HUDEP-2 (cell line): ENCODE measurements around the gene NPR3.
"Not testable (repeated sequence)": the region's sequence is repeated elsewhere in the genome, so short reads cannot be mapped to it uniquely, and the experiment has no call there.

ENCODE experiments used
- DNase-seq, 76 experiments: peaks; one replicate each; lab custom pipeline; 2025; ENCODE audit not compliant: unreplicated experiment in 76 of 76; lab: John Stamatoyannopoulos, UW

NPR3 gene

GRCh38 chr5:32803656-32804055, 92.5 kb downstream of the NPR3 start:
- DNase-seq, result no peak

GRCh38 chr5:32805462-32805861, 94.3 kb downstream of the NPR3 start:
- DNase-seq, result not testable (repeated sequence)

GRCh38 chr5:32805971-32806638, 95.0 kb downstream of the NPR3 start:
- no peak for DNase-seq

- no peak for DNase-seq
Measured at GRCh38 chr5:32808783-32809182, 97.7 kb downstream of the NPR3 start.

GRCh38 chr5:32810804-32811203, 99.7 kb downstream of the NPR3 start:
- no peak for DNase-seq

GRCh38 chr5:32812399-32812798, 101.3 kb downstream of the NPR3 start:
- no peak for DNase-seq

GRCh38 chr5:32814141-32814540, 103.0 kb downstream of the NPR3 start:
- no peak for DNase-seq

- no peak for DNase-seq
Measured at GRCh38 chr5:32814620-32815019, 103.5 kb downstream of the NPR3 start.

GRCh38 chr5:32827981-32828380, 116.9 kb downstream of the NPR3 start:
- no peak for DNase-seq

GRCh38 chr5:32828492-32828891, 117.4 kb downstream of the NPR3 start:
- DNase-seq, result no peak

GRCh38 chr5:32831624-32832023, 120.5 kb downstream of the NPR3 start:
- no peak for DNase-seq

GRCh38 chr5:32833127-32833526, 122.0 kb downstream of the NPR3 start:
- peak in 1 of 76 experiments; percentile 3 for DNase-seq

GRCh38 chr5:32833663-32834062, 122.5 kb downstream of the NPR3 start:
- DNase-seq, result no peak

- DNase-seq, result no peak
Measured at GRCh38 chr5:32834251-32834650, 123.1 kb downstream of the NPR3 start.

- no peak for DNase-seq
Measured at GRCh38 chr5:32836176-32836575, 125.1 kb downstream of the NPR3 start.

GRCh38 chr5:32837211-32837610, 126.1 kb downstream of the NPR3 start:
- no peak for DNase-seq

GRCh38 chr5:32839106-32839505, 128.0 kb downstream of the NPR3 start:
- no peak for DNase-seq

GRCh38 chr5:32840606-32841005, 129.5 kb downstream of the NPR3 start:
- DNase-seq, result no peak
